Gastrocnemius medialis (tissue), 4 donors: ENCODE measurements around the gene DENND2D. TPM values are rescaled to one million over a fixed set of nuclear protein-coding genes. Genes with fewer than 3 reads are reported as not detected.

Source experiments
- ATAC-seq, 2 donors: fragments of 150-250 bp; one replicate each; pipeline ENCODE4 v1.9.1; 2016
- DNase-seq, 2 donors: peaks; one replicate each; pipeline ENCODE4 v3.0.0-alpha.2; 2019
- H3K27ac ChIP-seq, 4 donors: fragments of 200-600 bp; sonication (generic); 1 replicate in 1 of 4; 2 replicates in 3 of 4; pipeline ENCODE4 v1.5.1; 2016 to 2018; ENCODE audit warnings: mild to moderate bottlenecking in 2 of 4, moderate library complexity in 1 of 4
- H3K27me3 ChIP-seq, 3 donors: fragments of 200-600 bp; sonication (generic) in 2 of 3; 1 replicate in 1 of 3; 2 replicates in 2 of 3; pipeline versions ENCODE4 v1.5.1 to v1.6.0; 2016 to 2019; ENCODE audit warnings: mild to moderate bottlenecking in 1 of 3, moderate library complexity in 1 of 3
- H3K36me3 ChIP-seq, 2 donors: fragments of 200-600 bp; sonication (generic) in 1 of 2; one replicate each; pipeline ENCODE4 v1.5.1; 2017 to 2018
- H3K4me1 ChIP-seq, 2 donors: fragments of 200-600 bp; sonication (generic) in 1 of 2; one replicate each; pipeline ENCODE4 v1.5.1; 2016 to 2017; ENCODE audit warnings: mild to moderate bottlenecking in 2 of 2
- H3K4me3 ChIP-seq, 4 donors: fragments of 200-600 bp; sonication (generic) in 3 of 4; 1 replicate in 1 of 4; 2 replicates in 3 of 4; pipeline ENCODE4 v1.5.1; 2016 to 2019; ENCODE audit warnings: mild to moderate bottlenecking in 2 of 4
- H3K9me3 ChIP-seq, 3 donors: fragments of 200-600 bp; sonication (generic) in 2 of 3; 1 replicate in 1 of 3; 2 replicates in 2 of 3; pipeline ENCODE4 v1.5.1; 2016 to 2019
- CTCF ChIP-seq, 5 experiments: fragments of 450-650 bp in 3 of 5; fragments of 200-600 bp in 2 of 5; sonication (generic) in 2 of 5; IDR thresholded peaks in 4 of 5; conservative IDR thresholded peaks in 1 of 5; 1 replicate in 4 of 5; 2 replicates in 1 of 5; pipeline ENCODE4 v1.5.1; 2016 to 2019; ENCODE audit warnings: antibody characterized with exemption in 5 of 5, mild to moderate bottlenecking in 3 of 5, moderate library complexity in 3 of 5
- POLR2A ChIP-seq, 2 donors: fragments of 450-650 bp; IDR thresholded peaks; one replicate each; pipeline ENCODE4 v1.6.1; 2017; ENCODE audit warnings: antibody characterized with exemption in 2 of 2, mild to moderate bottlenecking in 2 of 2, moderate library complexity in 2 of 2
- in situ Hi-C, 4 donors: fragments of 200-750 bp; cut with MboI; loops; one replicate each; pipeline versions ENCODE4 v1.15.0 to v1.8.0; 2017; ENCODE audit warnings: low sequenced_read_pairs in 4 of 4
- intact Hi-C: fragments of 100-400 bp; cut with DNase I; formaldehyde crosslinking; loops from one replicate; pipeline ENCODE4 v1.15.1; 2023; ENCODE audit warnings: low total_unique reads
- total RNA-seq, 4 donors: library from RNA; depleted of rRNA; stranded (reverse); fragments of >200 nt; gene quantifications; one replicate each; pipeline versions ENCODE4 v1.1.0 to v1.2.3, GENCODE V29; 2016

Gene DENND2D
- total RNA-seq, 4 donors from 2014 or later = 0.19 to 1.2 (median 0.88) TPM

- no peaks in the 10 kb centered on the region for H3K27me3 ChIP-seq
- intact Hi-C loops = loop anchor here (1.0 to 2.0 kb wide), 2 partner anchors 178 to 546 kb away; no protein-coding TSS in a partner anchor
- H3K36me3 ChIP-seq = no peaks in the 10 kb centered on the region
- ATAC-seq (no peak), DNase-seq (no peak)
- no peak overlapping the region for H3K27ac ChIP-seq
- no peak overlapping the region for H3K4me3 ChIP-seq
- TF ChIP-seq POLR2A (IDR thresholded peaks at IDR 0.05) (no peak), CTCF (IDR thresholded peaks at IDR 0.05 in 4 of 5, conservative IDR thresholded peaks at IDR 0.05 in 1 of 5) (no peak)
- no peaks in the 10 kb centered on the region for H3K9me3 ChIP-seq
- in situ Hi-C loops = loop anchor here (10.0 kb wide), 4 partner anchors 102 to 552 kb away; no protein-coding TSS in a partner anchor
- no peaks in the 10 kb centered on the region for H3K4me1 ChIP-seq
These were observed 22.8 kb upstream of the DENND2D start for GRCh38 chr1:111223126-111223685.

GRCh38 chr1:111222308-111223125 is 22.1 kb upstream of the DENND2D start:
- no peaks in the 10 kb centered on the region for H3K27me3 ChIP-seq
- intact Hi-C loops (loop anchor here (1.0 to 2.0 kb wide), 2 partner anchors 178 to 547 kb away; no protein-coding TSS in a partner anchor), in situ Hi-C loops (loop anchor here (10.0 kb wide), 4 partner anchors 102 to 552 kb away; no protein-coding TSS in a partner anchor)
- no peaks in the 10 kb centered on the region for H3K4me1 ChIP-seq
- no peaks in the 10 kb centered on the region for H3K9me3 ChIP-seq
- no peak for TF ChIP-seq POLR2A (IDR thresholded peaks at IDR 0.05)
- peak; percentile 50 to 79 (median 74) for TF ChIP-seq CTCF (IDR thresholded peaks at IDR 0.05 in 4 of 5, conservative IDR thresholded peaks at IDR 0.05 in 1 of 5)
- no peaks in the 10 kb centered on the region for H3K36me3 ChIP-seq
- H3K4me3 ChIP-seq = no peak overlapping the region
- ATAC-seq (peak in 1 of 2 donors; percentile 62), DNase-seq (peak in 1 of 2 donors; percentile 41)
- no peak overlapping the region for H3K27ac ChIP-seq

DNA sequence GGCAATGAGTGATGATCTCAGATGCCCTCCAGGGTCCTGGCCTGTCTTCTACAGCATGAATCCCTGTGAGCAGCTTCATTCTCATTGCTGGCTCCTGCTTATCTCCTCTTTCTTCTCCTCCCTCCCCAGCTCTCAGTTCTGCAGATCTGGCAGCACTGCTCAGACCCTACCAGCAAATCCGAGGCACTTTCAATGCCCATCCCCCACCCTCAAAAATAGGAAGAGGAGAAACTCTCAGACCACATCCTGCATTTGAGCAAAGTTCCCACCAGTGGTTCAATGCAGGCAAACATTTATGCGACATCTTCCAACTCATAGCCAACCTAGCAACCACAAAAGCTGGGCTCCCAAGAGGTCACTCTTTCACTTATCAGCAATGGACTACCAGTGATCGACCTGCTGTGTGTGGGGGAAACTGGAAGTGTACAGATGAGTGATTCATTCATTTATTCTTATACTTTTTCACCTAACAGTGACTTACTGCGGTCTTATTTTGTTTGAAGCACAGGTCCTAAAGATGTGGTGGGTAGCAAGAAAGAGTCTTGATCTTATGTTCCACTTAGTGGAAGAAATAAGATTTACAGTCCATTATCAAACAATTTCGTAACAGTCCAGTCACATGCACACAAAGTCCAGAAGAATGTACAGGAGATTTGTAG is 21.3 kb upstream of the DENND2D start:
- Histone ChIP-seq H3K4me3 (no peak overlapping the region), H3K4me1 (no peaks in the 10 kb centered on the region), H3K27ac (no peak overlapping the region), H3K27me3 (no peaks in the 10 kb centered on the region), H3K9me3 (no peaks in the 10 kb centered on the region), H3K36me3 (no peaks in the 10 kb centered on the region)
- no peak for DNase-seq
- in situ Hi-C loops = loop anchor here (10.0 kb wide), 4 partner anchors 103 to 553 kb away; no protein-coding TSS in a partner anchor
- intact Hi-C loops = loop anchor here (2.0 kb wide), 1 partner anchor 179 kb away; no protein-coding TSS in a partner anchor
- no peak for TF ChIP-seq POLR2A (IDR thresholded peaks at IDR 0.05)
- no peak for ATAC-seq

DNA sequence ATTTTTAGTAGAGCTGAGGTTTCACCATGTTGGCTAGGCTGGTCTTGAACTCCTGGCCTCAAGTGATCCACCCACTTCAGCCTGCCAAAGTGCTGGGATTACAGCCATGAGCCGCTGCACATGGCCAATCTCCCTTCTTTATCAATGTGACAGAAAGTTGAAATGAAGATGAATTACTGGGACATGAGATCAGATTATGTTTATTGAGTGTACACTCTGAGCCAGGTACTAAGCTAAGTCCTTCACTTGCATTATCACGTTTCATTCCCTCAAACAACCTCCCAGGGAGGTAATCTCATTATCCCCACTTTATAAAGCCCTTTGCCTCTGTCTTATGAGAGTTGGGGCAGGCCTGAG is 20.8 kb upstream of the DENND2D start:
- ATAC-seq (no peak), DNase-seq (no peak)
- no peaks in the 10 kb centered on the region for H3K4me1 ChIP-seq
- no peak overlapping the region for H3K4me3 ChIP-seq
- intact Hi-C loops = no loop called here
- H3K27me3 ChIP-seq = no peaks in the 10 kb centered on the region
- H3K36me3 ChIP-seq = no peaks in the 10 kb centered on the region
- TF ChIP-seq CTCF (IDR thresholded peaks at IDR 0.05 in 4 of 5, conservative IDR thresholded peaks at IDR 0.05 in 1 of 5) (no peak), POLR2A (IDR thresholded peaks at IDR 0.05) (no peak)
- H3K9me3 ChIP-seq = no peaks in the 10 kb centered on the region
- no peak overlapping the region for H3K27ac ChIP-seq
- in situ Hi-C loops = loop anchor here (10.0 kb wide), 4 partner anchors 104 to 554 kb away; no protein-coding TSS in a partner anchor
